ENCODE measurements around the gene BNC2.

BNC2 gene

GRCh38 chr9:16787724-16788123, 82.7 kb downstream of the BNC2 start:
- H3K9me3 ChIP-seq (ENCODE audit: insufficient read depth, low read depth, low read length): no peaks in the 10 kb centered on the region
- H3K9ac ChIP-seq (ENCODE audit: low read depth, low read length): no peak overlapping the region
- H3K4me1 ChIP-seq (ENCODE audit: insufficient read depth, low read length): peaks cover 11% of the 10 kb centered on the region; the same call in 1 of the 2 replicates
- H3K4me3 ChIP-seq (ENCODE audit: low read length): no peak overlapping the region
- WGBS: 96% methylated on average over 6 of the region's 6 CpGs
- no peaks in the 10 kb centered on the region for H3K27me3 ChIP-seq (ENCODE audit: insufficient read depth, low read length)
- no peaks in the 10 kb centered on the region for H3K36me3 ChIP-seq (ENCODE audit: insufficient read depth, low read length)
- H3K27ac ChIP-seq (ENCODE audit: low read depth, low read length): no peak overlapping the region

GRCh38 chr9:16784002-16784401, 86.5 kb downstream of the BNC2 start:
- no peak overlapping the region for H3K27ac ChIP-seq (ENCODE audit: low read depth, low read length)
- H3K27me3 ChIP-seq (ENCODE audit: insufficient read depth, low read length): no peaks in the 10 kb centered on the region
- H3K4me3 ChIP-seq (ENCODE audit: low read length): no peak overlapping the region
- no peaks in the 10 kb centered on the region for H3K36me3 ChIP-seq (ENCODE audit: insufficient read depth, low read length)
- H3K4me1 ChIP-seq (ENCODE audit: insufficient read depth, low read length): peaks cover 11% of the 10 kb centered on the region; the same call in 1 of the 2 replicates
- H3K9me3 ChIP-seq (ENCODE audit: insufficient read depth, low read depth, low read length): no peaks in the 10 kb centered on the region
- H3K9ac ChIP-seq (ENCODE audit: low read depth, low read length): no peak overlapping the region
- 100% methylated on average over 2 of the region's 2 CpGs for WGBS

GRCh38 chr9:16782490-16782889, 88.0 kb downstream of the BNC2 start:
- 97% methylated on average over 3 of the region's 3 CpGs for WGBS

GRCh38 chr9:16775330-16775729, 95.1 kb downstream of the BNC2 start:
- 88% methylated on average over 1 of the region's 2 CpGs for WGBS
- no peak overlapping the region for H3K4me3 ChIP-seq (ENCODE audit: low read length)

More at GRCh38 chr9:16782490-16782889, 88.0 kb downstream of the BNC2 start:
- no peaks in the 10 kb centered on the region for H3K9me3 ChIP-seq (ENCODE audit: insufficient read depth, low read depth, low read length)
- H3K27ac ChIP-seq (ENCODE audit: low read depth, low read length): no peak overlapping the region
- no peak overlapping the region for H3K9ac ChIP-seq (ENCODE audit: low read depth, low read length)
- no peaks in the 10 kb centered on the region for H3K36me3 ChIP-seq (ENCODE audit: insufficient read depth, low read length)
- H3K27me3 ChIP-seq (ENCODE audit: insufficient read depth, low read length): no peaks in the 10 kb centered on the region
- H3K4me1 ChIP-seq (ENCODE audit: insufficient read depth, low read length): peaks cover 11% of the 10 kb centered on the region; the same call in 1 of the 2 replicates
- no peak overlapping the region for H3K4me3 ChIP-seq (ENCODE audit: low read length)

GRCh38 chr9:16773617-16774016, 96.9 kb downstream of the BNC2 start:
- no peaks in the 10 kb centered on the region for H3K36me3 ChIP-seq (ENCODE audit: insufficient read depth, low read length)
- no peak overlapping the region for H3K9ac ChIP-seq (ENCODE audit: low read depth, low read length)
- H3K27ac ChIP-seq (ENCODE audit: low read depth, low read length): no peak overlapping the region
- H3K9me3 ChIP-seq (ENCODE audit: insufficient read depth, low read depth, low read length): no peaks in the 10 kb centered on the region
- peaks cover 17% of the 10 kb centered on the region for H3K4me1 ChIP-seq (ENCODE audit: insufficient read depth, low read length)
- H3K4me3 ChIP-seq (ENCODE audit: low read length): no peak overlapping the region
- 93% methylated on average over 5 of the region's 5 CpGs for WGBS
- H3K27me3 ChIP-seq (ENCODE audit: insufficient read depth, low read length): no peaks in the 10 kb centered on the region

More at GRCh38 chr9:16775330-16775729, 95.1 kb downstream of the BNC2 start:
- Histone ChIP-seq H3K9me3 (ENCODE audit: insufficient read depth, low read depth, low read length) (no peaks in the 10 kb centered on the region), H3K4me1 (ENCODE audit: insufficient read depth, low read length) (peaks cover 4% of the 10 kb centered on the region; the same call in 1 of the 2 replicates), H3K27ac (ENCODE audit: low read depth, low read length) (no peak overlapping the region), H3K27me3 (ENCODE audit: insufficient read depth, low read length) (no peaks in the 10 kb centered on the region), H3K36me3 (ENCODE audit: insufficient read depth, low read length) (no peaks in the 10 kb centered on the region), H3K9ac (ENCODE audit: low read depth, low read length) (no peak overlapping the region)

- Histone ChIP-seq H3K9ac (ENCODE audit: low read depth, low read length) (no peak overlapping the region), H3K27ac (ENCODE audit: low read depth, low read length) (no peak overlapping the region), H3K9me3 (ENCODE audit: insufficient read depth, low read depth, low read length) (no peaks in the 10 kb centered on the region), H3K36me3 (ENCODE audit: insufficient read depth, low read length) (no peaks in the 10 kb centered on the region), H3K4me3 (ENCODE audit: low read length) (no peak overlapping the region), H3K4me1 (ENCODE audit: insufficient read depth, low read length) (peaks cover 22% of the 10 kb centered on the region), H3K27me3 (ENCODE audit: insufficient read depth, low read length) (no peaks in the 10 kb centered on the region)
- 88% methylated on average over 4 of the region's 4 CpGs for WGBS
These were observed 97.4 kb downstream of the BNC2 start for GRCh38 chr9:16773116-16773515.

- Histone ChIP-seq H3K4me3 (ENCODE audit: low read length) (no peak overlapping the region), H3K27me3 (ENCODE audit: insufficient read depth, low read length) (no peaks in the 10 kb centered on the region), H3K27ac (ENCODE audit: low read depth, low read length) (no peak overlapping the region), H3K9ac (ENCODE audit: low read depth, low read length) (no peak overlapping the region), H3K36me3 (ENCODE audit: insufficient read depth, low read length) (no peaks in the 10 kb centered on the region), H3K4me1 (ENCODE audit: insufficient read depth, low read length) (peaks cover 33% of the 10 kb centered on the region), H3K9me3 (ENCODE audit: insufficient read depth, low read depth, low read length) (no peaks in the 10 kb centered on the region)
- 82% methylated on average over 1 of the region's 1 CpG for WGBS
These were observed 99.1 kb downstream of the BNC2 start for GRCh38 chr9:16771356-16771755.

- H3K4me3 ChIP-seq (ENCODE audit: low read length): peak overlapping the region; percentile 21
- H3K4me1 ChIP-seq (ENCODE audit: insufficient read depth, low read length): peaks cover 33% of the 10 kb centered on the region
- no peaks in the 10 kb centered on the region for H3K36me3 ChIP-seq (ENCODE audit: insufficient read depth, low read length)
- WGBS: 82% methylated on average over 5 of the region's 5 CpGs
- H3K9ac ChIP-seq (ENCODE audit: low read depth, low read length): 0 out of 2 replicates have a peak overlapping the region, but pooled peaks have one; percentile 13
- H3K27me3 ChIP-seq (ENCODE audit: insufficient read depth, low read length): no peaks in the 10 kb centered on the region
- H3K9me3 ChIP-seq (ENCODE audit: insufficient read depth, low read depth, low read length): no peaks in the 10 kb centered on the region
- H3K27ac ChIP-seq (ENCODE audit: low read depth, low read length): peak overlapping the region; percentile 50
These were observed 101.2 kb downstream of the BNC2 start for GRCh38 chr9:16769291-16769690.

GRCh38 chr9:16768816-16769215, 101.7 kb downstream of the BNC2 start:
- peak overlapping the region; percentile 21 for H3K4me3 ChIP-seq (ENCODE audit: low read length)
- WGBS: 50% methylated on average over 6 of the region's 6 CpGs

GRCh38 chr9:16767366-16767765, 103.1 kb downstream of the BNC2 start:
- Histone ChIP-seq H3K4me3 (ENCODE audit: low read length) (no peak overlapping the region), H3K27me3 (ENCODE audit: insufficient read depth, low read length) (no peaks in the 10 kb centered on the region), H3K9ac (ENCODE audit: low read depth, low read length) (no peak overlapping the region), H3K4me1 (ENCODE audit: insufficient read depth, low read length) (peaks cover 33% of the 10 kb centered on the region), H3K9me3 (ENCODE audit: insufficient read depth, low read depth, low read length) (no peaks in the 10 kb centered on the region), H3K27ac (ENCODE audit: low read depth, low read length) (no peak overlapping the region), H3K36me3 (ENCODE audit: insufficient read depth, low read length) (no peaks in the 10 kb centered on the region)
- WGBS: 92% methylated on average over 3 of the region's 3 CpGs

More at GRCh38 chr9:16768816-16769215, 101.7 kb downstream of the BNC2 start:
- no peaks in the 10 kb centered on the region for H3K9me3 ChIP-seq (ENCODE audit: insufficient read depth, low read depth, low read length)
- no peak overlapping the region for H3K9ac ChIP-seq (ENCODE audit: low read depth, low read length)
- H3K36me3 ChIP-seq (ENCODE audit: insufficient read depth, low read length): no peaks in the 10 kb centered on the region
- peaks cover 33% of the 10 kb centered on the region for H3K4me1 ChIP-seq (ENCODE audit: insufficient read depth, low read length)
- H3K27me3 ChIP-seq (ENCODE audit: insufficient read depth, low read length): no peaks in the 10 kb centered on the region
- peak overlapping the region; percentile 68 for H3K27ac ChIP-seq (ENCODE audit: low read depth, low read length)

GRCh38 chr9:16763946-16764345, 106.5 kb downstream of the BNC2 start:
- Histone ChIP-seq H3K27me3 (ENCODE audit: insufficient read depth, low read length) (no peaks in the 10 kb centered on the region), H3K36me3 (ENCODE audit: insufficient read depth, low read length) (no peaks in the 10 kb centered on the region), H3K4me3 (ENCODE audit: low read length) (no peak overlapping the region), H3K27ac (ENCODE audit: low read depth, low read length) (no peak overlapping the region), H3K9me3 (ENCODE audit: insufficient read depth, low read depth, low read length) (no peaks in the 10 kb centered on the region), H3K4me1 (ENCODE audit: insufficient read depth, low read length) (peaks cover 18% of the 10 kb centered on the region), H3K9ac (ENCODE audit: low read depth, low read length) (no peak overlapping the region)
- WGBS: 95% methylated on average over 2 of the region's 2 CpGs

All from HUES64 (cell line).